Anterior cingulate cortex (tissue), 58 donors: Measurements from ENCODE around the gene RNF213.
"Not testable (repeated sequence)": the region's sequence is repeated elsewhere in the genome, so short reads cannot be mapped to it uniquely, and the experiment has no call there.

ENCODE experiments used
- DNase-seq, 58 donors: peaks; one replicate each; lab custom pipeline; 2025; lab: John Stamatoyannopoulos, UW

Gene RNF213

GRCh38 chr17:80287806-80288567 is 27.3 kb downstream of the RNF213 start:
- peak in 26 of 58 donors; percentile 9 to 53 (median 25) for DNase-seq

- DNase-seq: no peak
These were observed 29.0 kb downstream of the RNF213 start for GRCh38 chr17:80289616-80290015.

- no peak for DNase-seq
These were observed 29.5 kb downstream of the RNF213 start for GRCh38 chr17:80290156-80290555.

- no peak for DNase-seq
These were observed 30.6 kb downstream of the RNF213 start for GRCh38 chr17:80291260-80291659.

GRCh38 chr17:80291691-80292487 is 31.2 kb downstream of the RNF213 start:
- DNase-seq: no peak

- DNase-seq: no peak
These were observed 31.9 kb downstream of the RNF213 start for GRCh38 chr17:80292521-80292971.

- peak in 4 of 58 donors; percentile 7 to 24 (median 13) for DNase-seq
These were observed 33.6 kb downstream of the RNF213 start for GRCh38 chr17:80294210-80294609.

- no peak for DNase-seq
These were observed 34.0 kb downstream of the RNF213 start for GRCh38 chr17:80294653-80295052.

- DNase-seq: no peak
These were observed 34.5 kb downstream of the RNF213 start for GRCh38 chr17:80295146-80295545.

- no peak for DNase-seq
These were observed 34.9 kb downstream of the RNF213 start for GRCh38 chr17:80295559-80295958.

GRCh38 chr17:80296221-80296620 is 35.6 kb downstream of the RNF213 start:
- no peak for DNase-seq

- no peak for DNase-seq
These were observed 37.4 kb downstream of the RNF213 start for GRCh38 chr17:80297996-80298560.

GRCh38 chr17:80299350-80300100 is 38.9 kb downstream of the RNF213 start:
- DNase-seq: not testable (repeated sequence)

GRCh38 chr17:80300756-80301155 is 40.1 kb downstream of the RNF213 start:
- not testable (repeated sequence) for DNase-seq

- DNase-seq: no peak
These were observed 43.2 kb downstream of the RNF213 start for GRCh38 chr17:80303824-80304223.

GRCh38 chr17:80307994-80308691 is 47.5 kb downstream of the RNF213 start:
- no peak for DNase-seq

- no peak for DNase-seq
These were observed 48.3 kb downstream of the RNF213 start for GRCh38 chr17:80308692-80309517.

GRCh38 chr17:80311216-80311827 is 50.7 kb downstream of the RNF213 start:
- no peak for DNase-seq
